Uterus (tissue), 2 donors: ENCODE measurements around the gene MAPRE3.

Experiments
- CTCF ChIP-seq, 4 experiments: fragments of 200-600 bp in 2 of 4; fragments of 450-650 bp in 2 of 4; sonication (generic) in 2 of 4; IDR thresholded peaks; one replicate each; pipeline ENCODE4 v1.5.1; 2016 to 2019; ENCODE audit warnings: antibody characterized with exemption in 4 of 4, mild to moderate bottlenecking in 2 of 4, moderate library complexity in 1 of 4
- POLR2A ChIP-seq, 2 donors: fragments of 450-650 bp; IDR thresholded peaks; one replicate each; pipeline ENCODE4 v1.6.1; 2016; ENCODE audit warnings: antibody characterized with exemption in 2 of 2, mild to moderate bottlenecking in 1 of 2, moderate library complexity in 1 of 2

- TF ChIP-seq CTCF (IDR thresholded peaks at IDR 0.05) (no peak), POLR2A (IDR thresholded peaks at IDR 0.05) (no peak)
Observed at GRCh38 chr2:27033253-27033852, 62.9 kb downstream of the MAPRE3 start.
